ENCODE data around the gene PGA5. TPM values are rescaled to one million over a fixed set of nuclear protein-coding genes. Genes with fewer than 3 reads are reported as not detected.
"Not testable (repeated sequence)": the region's sequence is repeated elsewhere in the genome, so short reads cannot be mapped to it uniquely, and the experiment has no call there.

PGA5 gene
- 8.9 TPM for total RNA-seq (ENCODE audit: insufficient read depth, low replicate concordance)

GRCh38 chr11:61240875-61241274 is at the start of gene PGA5:
TSS of gene PGA5 (plus strand) at chr11:61241175. CDS start at chr11:61241227, 52 bp downstream.
- not testable (repeated sequence) for DNase-seq (ENCODE audit: low spot score)

- no peak for DNase-seq (ENCODE audit: low spot score)
These were observed 47.4 kb upstream of the PGA5 start for GRCh38 chr11:61193596-61193995.

DNA sequence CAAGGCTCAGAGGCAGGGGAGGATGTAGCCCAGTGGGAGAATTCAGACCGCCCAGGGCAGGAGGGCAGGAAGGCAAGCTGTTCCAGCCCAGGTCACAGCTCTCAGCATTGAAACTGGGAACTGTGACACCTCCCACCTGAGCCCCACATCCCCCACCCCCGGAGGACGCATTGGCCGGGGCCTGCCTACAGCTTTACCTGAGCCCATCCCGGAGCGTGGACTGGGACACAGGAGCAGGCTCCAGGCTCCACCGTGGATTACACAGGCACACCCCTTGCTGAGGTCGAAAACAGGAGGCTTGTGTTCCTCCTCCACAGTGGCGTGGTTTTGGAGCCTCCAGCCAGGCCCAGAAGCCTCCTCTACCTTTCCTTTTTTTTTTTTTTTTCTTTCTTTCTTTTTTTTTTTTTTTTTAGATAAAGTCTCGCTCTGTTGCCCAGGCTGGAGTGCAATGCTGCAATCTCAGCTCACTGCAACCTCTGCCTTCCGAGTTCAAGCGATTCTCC is 46.8 kb upstream of the PGA5 start:
- no peak for DNase-seq (ENCODE audit: low spot score)

GRCh38 chr11:61194981-61195695 is 45.8 kb upstream of the PGA5 start:
- DNase-seq (ENCODE audit: low spot score), result no peak

DNA sequence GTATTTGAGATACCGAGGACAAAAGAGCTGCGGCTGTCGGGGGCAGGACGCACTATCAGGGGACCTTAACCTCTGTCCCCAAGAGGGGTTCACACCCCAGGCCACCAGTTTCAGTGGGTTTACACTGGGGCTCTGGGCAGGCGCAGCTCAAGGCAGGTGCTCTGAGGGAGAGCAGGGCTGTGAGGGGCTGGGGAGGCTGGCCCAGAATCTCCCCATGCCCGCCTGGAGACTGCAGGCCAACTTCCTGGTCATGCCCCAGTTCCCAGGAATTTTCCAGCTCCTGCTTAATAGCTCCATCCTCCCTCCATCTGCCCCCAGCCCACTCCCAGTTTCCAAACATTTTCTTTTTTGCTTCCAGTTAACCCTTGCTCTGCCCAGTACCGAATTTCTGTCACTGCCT is 45.3 kb upstream of the PGA5 start:
- no peak for DNase-seq (ENCODE audit: low spot score)

GRCh38 chr11:61198361-61198760 is 42.6 kb upstream of the PGA5 start:
- DNase-seq (ENCODE audit: low spot score), result no peak

DNA sequence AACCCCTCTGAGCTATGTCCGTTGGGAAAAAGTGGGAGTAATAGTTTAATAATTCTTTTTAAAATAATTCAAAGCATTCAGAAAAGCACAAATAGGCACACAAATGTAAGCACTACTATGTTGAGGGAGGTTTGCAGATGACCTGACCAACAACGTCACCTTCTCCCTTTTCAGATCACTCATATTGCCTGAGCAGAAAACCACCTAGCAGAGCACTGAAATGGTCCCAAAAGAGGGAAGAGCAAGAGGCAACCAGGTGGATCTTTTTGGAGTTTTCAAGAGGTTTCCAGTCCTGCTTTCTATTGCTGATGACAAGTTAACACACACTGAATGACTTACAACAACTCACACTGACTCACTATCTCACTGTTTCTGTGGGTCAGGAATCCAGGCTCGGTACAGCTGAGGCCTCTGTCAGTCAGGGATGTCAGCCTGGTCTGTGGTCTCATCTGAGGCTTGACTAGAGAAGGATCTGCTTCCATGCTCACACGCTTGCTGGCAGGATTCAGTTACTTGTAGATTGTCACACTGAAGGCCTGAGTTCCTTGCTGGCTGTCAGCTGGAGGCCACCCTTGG is 41.9 kb upstream of the PGA5 start:
- no peak for DNase-seq (ENCODE audit: low spot score)

DNA sequence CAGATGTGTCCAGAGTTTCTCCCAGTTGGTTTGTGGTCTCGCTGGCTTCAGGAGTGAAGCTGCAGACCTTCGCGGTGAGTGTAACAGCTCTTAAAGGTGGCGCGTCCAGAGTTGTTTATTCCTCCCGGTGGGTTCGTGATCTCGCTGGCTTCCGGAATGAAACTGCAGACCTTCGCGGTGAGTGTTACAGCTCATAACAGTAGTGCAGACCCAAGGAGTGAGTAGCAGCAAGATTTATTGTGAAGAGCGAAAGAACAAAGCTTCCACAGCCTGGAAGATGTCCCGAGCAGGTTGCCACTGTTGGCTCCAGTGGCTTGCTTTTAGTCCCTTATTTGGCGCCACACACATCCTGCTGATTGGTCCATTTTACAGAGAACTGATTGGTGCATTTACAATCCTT is 39.5 kb upstream of the PGA5 start:
- DNase-seq (ENCODE audit: low spot score), result no peak

DNA sequence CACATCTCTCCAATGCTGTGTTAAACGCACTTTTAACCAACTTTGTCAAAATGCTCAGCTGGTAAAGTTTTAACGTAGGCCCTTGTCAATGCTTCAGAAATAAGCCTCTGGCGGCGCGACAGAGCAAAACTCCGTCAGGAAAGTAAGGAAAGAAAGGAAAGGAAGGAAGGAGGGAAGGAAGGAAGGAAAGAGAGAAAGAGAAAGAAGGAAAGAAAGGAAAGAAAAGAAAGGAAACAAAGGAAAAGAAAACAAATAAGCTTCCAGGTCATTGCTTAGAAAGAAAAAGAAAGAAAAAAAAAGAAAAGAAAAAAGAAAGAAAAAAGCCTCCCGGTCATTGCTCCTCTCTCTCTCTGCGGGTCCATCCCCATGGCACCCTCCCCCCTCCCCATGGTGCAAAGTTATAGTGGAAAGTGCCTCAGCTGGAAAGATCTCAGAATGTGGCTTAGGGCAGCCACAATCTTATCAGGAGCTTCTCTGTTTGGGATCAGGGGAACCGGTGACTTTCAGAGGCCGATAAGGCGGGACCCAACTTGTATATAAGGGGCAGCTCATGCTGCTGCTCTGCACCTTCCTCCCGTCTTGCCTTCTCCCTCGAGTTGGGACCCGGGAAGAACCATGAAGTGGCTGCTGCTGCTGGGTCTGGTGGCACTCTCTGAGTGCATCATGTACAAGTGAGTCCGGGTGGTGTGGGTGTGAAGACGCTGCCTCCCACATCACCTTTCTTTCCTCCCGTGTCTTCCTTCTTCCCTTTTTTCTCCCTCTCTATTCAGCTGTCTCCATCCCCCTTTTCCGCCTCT is 37.8 kb upstream of the PGA5 start, which contains the start of gene PGA3:
Gene PGA3, plus strand, starts transcription at position 566 of the 797 bp plus-strand sequence. Its CDS starts 50 bp downstream, at position 616.
- peak; percentile 50 for DNase-seq (ENCODE audit: low spot score)

DNA sequence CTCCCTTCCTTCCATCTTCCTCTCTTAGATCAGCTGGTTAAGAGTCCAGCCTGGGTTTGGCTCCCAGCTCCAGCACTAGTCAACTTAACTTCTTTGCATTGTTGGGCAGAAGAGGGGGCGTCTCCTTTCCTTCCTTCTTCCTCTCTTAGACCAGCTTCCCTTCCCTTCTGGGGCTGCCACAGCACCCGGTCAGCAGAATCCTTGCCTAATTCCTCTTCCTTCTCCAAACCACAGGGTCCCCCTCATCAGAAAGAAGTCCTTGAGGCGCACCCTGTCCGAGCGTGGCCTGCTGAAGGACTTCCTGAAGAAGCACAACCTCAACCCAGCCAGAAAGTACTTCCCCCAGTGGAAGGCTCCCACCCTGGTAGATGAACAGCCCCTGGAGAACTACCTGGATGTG is 37.1 kb upstream of the PGA5 start:
- not testable (repeated sequence) for DNase-seq (ENCODE audit: low spot score)

- DNase-seq (ENCODE audit: low spot score), result not testable (repeated sequence)
These were observed 36.4 kb upstream of the PGA5 start for GRCh38 chr11:61204502-61205059.

- DNase-seq (ENCODE audit: low spot score), result not testable (repeated sequence)
These were observed 33.2 kb upstream of the PGA5 start for GRCh38 chr11:61207636-61208310.

- not testable (repeated sequence) for DNase-seq (ENCODE audit: low spot score)
These were observed 30.3 kb upstream of the PGA5 start for GRCh38 chr11:61210629-61211028.

GRCh38 chr11:61211327-61211952 is 29.5 kb upstream of the PGA5 start:
- DNase-seq (ENCODE audit: low spot score), result not testable (repeated sequence)

- DNase-seq (ENCODE audit: low spot score), result not testable (repeated sequence)
These were observed 28.8 kb upstream of the PGA5 start for GRCh38 chr11:61212202-61212601.

- not testable (repeated sequence) for DNase-seq (ENCODE audit: low spot score)
These were observed 27.2 kb upstream of the PGA5 start for GRCh38 chr11:61213711-61214324.

DNA sequence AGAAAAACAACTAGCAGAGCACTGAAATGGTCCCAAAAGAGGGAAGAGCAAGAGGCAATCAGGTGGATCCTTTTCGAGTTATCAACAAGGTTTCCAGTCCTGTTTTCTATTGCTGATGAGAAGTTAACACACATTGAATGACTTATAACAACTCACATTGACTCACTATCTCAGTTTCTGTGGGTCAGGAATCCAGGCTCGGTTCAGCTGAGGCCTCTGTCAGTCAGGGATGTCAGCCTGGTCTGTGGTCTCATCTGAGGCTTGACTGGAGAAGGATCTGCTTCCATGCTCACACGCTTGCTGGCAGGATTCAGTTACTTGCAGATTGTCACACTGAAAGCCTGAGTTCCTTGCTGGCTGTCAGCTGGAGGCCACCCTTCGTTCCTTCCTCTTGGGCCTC is 22.7 kb upstream of the PGA5 start:
- DNase-seq (ENCODE audit: low spot score), result not testable (repeated sequence)

DNA sequence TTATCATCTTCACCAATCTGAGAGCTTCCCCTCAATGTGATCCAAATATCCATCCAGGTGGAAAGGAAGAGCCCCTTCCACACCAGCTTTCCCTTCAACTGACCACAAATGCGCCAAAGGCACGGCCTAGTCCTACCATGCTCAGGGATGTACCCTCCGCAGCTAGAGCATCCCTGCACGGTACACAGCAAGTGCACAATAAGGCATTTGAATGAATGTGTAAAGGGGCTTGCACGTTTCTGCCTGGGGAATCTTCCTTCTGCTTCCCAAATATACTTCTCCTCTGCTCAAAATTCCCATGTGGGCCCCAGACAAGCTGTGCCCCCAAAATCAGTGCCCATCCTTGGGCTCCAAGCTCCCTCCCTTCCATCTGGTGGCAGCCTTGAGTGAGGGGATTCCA is 22.0 kb upstream of the PGA5 start:
- DNase-seq (ENCODE audit: low spot score), result not testable (repeated sequence)

DNA sequence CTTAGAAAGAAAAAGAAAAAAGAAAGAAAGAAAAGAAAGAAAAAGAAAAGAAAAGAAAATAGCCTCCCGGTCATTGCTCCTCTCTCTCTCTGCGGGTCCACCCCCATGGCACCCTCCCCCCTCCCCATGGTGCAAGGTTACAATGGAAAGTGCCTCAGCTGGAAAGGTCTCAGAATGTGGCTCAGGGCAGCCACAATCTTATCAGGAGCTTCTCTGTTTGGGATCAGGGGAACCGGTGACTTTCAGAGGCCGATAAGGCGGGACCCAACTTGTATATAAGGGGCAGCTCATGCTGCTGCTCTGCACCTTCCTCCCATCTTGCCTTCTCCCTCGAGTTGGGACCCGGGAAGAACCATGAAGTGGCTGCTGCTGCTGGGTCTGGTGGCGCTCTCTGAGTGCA is 18.9 kb upstream of the PGA5 start, which contains the start of gene PGA4:
Gene PGA4, plus strand, starts transcription at position 301 of the 400 bp plus-strand sequence. Its CDS starts 54 bp downstream, at position 355.
- DNase-seq (ENCODE audit: low spot score), result not testable (repeated sequence)

GRCh38 chr11:61222692-61223091 is 18.3 kb upstream of the PGA5 start:
- not testable (repeated sequence) for DNase-seq (ENCODE audit: low spot score)
